Activated T-cell treated with anti-CD3 and anti-CD28 coated beads, Interleukin-2, amount 50 U/mL, for 1 hour (primary cell): ENCODE measurements around the gene TUBA4A.
A peak's percentile ranks its signal among the peaks of the same experiment; 100 is the strongest.
"Not testable (repeated sequence)": the region's sequence is repeated elsewhere in the genome, so short reads cannot be mapped to it uniquely, and the experiment has no call there.

ENCODE experiments used
- DNase-seq: peaks from one replicate; pipeline ENCODE4 v3.0.0-alpha.2; 2020

Gene TUBA4A

DNA sequence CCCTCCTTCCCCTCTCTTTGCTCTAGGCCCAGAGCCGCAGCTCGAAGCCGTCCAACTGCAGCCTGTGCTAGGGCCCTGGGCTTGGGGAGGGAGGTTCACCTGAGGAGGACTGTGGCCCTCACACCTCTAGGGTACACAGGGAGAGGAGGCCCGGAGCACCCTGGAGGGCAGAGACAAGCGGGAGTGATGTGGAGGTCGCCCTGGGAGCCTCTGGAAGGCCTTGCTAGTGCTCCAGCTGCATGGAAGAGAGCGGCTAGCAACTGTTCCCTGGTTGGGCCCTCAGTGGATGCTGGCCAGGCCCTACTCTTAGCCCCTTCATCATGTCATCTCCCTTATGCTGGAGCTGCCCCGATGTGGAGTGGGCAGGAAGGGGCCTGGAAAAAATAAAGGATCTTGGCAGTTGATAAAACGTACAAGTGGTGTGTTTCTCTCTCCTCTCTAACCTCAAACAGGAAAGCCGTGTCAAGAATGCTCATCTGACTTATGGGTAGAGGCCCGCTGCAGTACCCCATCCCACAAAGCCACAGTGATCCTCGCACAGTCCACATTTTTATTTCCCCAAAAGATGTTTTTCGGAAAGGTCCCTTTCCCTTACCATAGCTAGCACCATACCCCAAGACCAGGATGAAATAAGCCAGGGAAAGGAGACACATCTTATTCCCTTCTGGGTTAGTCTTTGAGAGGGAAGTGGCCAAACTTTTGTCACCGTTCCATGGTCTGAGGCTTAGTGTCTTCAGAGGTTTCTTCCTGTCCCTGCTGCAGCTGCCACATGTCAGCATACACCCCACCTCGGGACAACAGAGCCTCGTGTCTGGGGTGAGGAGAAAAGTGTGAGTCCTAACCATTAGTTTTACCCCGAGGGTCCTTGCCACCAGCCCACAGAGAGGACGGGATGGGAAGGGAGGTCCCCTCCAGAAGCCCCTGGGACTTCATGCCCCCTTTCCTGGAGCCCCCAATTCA lies 44.2 kb downstream of the TUBA4A start:
- no peak for DNase-seq

DNA sequence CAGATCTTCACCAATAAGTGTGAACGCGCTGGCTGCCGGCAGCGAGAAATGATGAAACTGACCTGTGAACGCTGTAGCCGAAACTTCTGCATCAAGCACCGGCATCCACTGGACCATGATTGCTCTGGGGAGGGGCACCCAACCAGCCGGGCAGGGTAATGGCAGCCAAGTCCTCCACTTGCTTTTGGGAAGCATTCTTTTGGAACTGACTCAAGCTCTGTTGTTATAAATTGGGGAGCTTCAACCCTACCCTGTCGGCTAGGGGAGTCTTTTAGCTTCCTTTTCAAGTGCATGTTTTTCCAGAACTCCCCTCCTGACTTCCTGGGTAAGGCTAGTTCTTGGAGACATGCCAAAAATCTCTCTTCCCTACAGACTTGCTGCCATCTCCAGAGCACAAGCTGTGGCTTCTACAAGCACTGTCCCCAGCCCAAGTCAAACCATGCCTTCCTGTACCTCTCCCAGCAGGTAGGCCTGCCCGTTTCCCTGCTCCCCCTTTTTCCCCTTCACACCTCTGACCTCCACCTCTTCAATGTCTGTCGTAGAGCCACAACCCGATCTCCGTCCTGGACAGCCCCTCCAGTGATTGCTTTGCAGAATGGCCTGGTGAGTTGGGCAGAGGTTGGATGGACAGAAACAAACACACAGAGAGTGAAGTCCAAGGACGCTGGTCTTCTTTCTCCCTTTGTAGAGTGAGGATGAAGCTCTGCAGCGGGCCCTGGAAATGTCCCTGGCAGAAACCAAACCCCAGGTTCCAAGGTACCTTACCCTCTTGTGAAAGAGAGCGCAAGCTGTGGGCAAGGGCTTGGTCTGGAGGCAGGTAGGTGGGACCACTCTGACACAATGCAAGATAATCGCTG lies 45.6 kb downstream of the TUBA4A start:
- DNase-seq, result no peak

DNA sequence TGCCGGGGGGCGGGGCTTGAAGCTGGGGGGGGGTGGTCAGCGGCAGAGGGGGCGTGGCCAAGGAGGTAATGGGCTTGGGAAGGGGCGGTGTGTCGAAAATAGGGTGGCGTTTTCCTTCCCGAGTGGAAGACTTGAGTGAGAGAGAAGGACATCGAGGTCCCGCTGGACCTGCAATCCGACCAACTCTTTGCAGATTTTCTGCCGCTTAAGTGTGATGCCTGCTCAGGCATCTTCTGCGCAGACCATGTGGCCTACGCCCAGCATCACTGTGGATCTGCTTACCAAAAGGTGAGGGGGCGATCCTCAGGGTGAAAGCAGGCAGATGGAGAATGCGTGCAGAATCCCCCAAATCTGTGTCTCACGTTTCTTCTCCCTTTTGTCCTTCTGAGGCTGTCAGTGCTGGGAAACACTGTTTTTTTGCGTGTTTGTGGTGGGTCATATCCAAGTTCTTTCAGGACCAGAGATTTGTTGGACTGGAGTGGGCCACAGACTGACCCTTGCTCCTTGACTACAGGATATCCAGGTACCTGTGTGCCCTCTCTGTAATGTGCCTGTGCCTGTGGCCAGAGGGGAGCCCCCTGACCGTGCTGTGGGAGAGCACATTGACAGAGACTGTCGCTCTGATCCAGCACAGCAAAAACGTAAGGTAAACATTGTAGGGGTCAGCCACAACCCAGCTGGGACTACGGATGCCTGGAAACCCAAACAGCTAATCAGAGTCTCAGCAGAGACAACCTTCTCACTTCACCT lies 46.4 kb downstream of the TUBA4A start:
- DNase-seq, result no peak

DNA sequence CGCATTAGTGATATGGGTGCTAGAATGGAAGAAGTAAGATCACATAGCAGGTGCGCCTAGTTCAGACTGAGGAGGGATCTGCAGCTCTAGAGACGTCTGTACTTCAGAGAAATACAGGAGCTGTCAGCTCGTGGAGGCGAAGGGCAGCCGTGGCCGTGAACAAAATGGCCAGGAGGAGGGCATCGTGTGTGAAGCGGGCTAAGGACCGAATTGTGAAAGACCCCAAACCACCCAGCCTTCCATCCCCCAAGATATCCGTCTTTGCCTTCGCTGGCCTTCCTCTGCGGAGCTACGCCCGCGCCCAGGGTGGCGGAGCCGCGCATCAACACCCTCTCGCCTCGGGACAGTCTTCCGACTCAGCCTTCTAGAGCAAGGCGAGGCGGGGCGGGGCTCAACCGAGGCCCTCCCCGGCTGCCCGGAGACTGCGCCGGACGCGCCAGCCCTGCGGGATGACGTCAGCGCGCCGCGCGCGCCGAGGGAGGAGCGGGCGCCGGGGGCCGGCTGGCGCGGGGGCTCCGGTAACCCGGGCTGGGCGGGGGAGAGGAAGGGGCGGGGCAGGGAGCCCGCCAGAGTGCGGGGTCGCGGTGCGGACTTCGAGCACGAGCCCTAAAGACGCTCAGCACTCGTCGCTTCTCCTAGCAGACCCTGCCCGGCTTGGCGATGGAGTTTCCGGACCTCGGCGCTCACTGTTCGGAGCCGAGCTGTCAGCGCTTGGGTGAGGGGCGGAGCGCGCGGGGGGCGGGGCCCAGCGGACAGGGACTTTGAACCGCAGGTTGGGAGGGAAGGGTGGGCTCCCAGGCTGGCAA lies 47.2 kb downstream of the TUBA4A start, which contains the start of gene ZFAND2B:
TSS of gene ZFAND2B (plus strand) at position 455 of the 806 bp plus-strand sequence. CDS start at position 661, 206 bp downstream.
- peak; percentile 97 for DNase-seq

DNA sequence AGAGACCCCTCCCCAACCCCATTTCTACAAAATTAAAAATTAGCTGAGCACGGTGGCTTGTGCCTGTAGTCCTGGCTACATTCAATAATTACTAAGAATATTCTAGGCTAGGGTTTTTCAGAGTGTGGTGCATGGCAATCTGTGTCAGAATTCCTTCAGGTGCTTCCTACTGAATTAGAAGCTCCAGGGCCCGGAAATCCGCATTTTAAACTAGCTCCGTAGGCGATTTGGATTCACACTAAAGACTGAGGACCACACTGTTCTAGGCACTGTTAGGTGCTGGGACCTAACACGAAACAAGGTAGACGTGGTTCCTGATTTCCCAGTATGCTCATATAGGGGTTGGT lies 47.8 kb downstream of the TUBA4A start:
- DNase-seq, result no peak

DNA sequence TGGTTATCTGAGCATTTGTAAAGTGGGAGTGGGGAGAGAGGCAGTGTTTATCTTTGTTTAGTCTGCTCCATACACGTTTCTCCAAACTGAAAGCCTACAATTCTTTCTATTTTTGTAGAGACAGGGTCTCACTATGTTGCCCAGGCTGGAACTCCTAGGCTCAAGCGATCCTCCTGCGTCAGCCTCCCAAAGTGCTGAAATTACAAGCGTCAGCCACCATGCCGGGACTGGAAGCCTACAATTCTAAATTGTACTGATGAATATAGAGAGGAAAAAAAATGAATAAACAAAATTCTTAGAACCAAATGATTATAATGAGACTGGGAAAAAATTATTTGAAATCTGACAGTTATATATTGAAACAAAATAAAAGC lies 48.6 kb downstream of the TUBA4A start:
- DNase-seq, result no peak

DNA sequence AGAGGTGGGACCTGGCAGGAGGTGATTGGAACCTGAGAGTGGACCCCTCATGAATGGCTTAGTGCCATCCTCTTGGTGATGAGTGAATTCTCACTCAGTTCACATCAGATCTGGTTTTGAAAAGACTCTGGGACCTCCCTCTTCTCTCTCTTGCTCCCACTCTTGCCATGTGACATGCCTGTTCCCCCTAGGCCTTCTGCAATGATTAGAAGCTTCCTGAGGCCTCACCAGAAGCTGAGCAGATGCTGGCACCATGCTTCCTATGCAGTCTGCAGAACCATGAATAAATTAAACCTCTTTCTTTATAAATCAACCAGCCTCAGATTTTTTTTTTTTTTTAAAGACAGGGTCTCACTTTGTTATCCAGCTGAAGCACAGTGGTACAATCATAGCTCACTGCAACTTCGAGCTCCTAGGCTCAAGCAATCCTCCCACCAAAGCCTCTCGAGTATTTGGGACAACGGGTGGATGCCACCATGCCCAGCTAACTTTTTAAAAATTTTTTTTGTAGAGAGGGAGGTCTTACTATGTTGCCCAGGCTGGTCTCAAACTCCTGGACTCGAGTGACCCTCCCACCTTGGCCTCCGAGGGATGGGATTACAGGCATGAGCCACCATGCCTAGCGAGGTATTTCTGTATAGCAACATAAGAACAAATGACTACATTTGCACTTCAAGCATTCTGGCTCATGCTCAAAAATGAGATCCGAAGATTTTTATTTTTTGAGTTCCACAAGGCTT lies 49.1 kb downstream of the TUBA4A start:
- DNase-seq, result no peak

DNA sequence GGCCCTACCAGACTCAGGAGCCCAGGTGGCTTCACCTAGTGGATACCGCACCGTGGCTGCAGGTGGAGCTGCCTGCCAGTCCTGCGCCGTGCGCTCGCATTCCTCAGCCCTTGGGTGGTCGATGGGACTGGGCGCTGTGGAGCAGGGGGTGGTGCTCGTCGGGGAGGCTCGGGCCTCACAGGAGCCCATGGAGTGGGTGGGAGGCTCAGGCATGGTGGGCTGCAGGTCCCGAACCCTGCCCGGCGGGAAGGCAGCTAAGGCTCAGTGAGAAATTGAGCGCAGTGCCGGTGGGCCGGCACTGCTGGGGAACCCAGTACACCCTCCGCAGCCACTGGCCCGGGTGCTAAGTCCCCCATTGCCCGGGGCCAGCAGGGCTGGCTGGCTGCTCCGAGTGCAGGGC lies 52.4 kb downstream of the TUBA4A start:
- not testable (repeated sequence) for DNase-seq

DNA sequence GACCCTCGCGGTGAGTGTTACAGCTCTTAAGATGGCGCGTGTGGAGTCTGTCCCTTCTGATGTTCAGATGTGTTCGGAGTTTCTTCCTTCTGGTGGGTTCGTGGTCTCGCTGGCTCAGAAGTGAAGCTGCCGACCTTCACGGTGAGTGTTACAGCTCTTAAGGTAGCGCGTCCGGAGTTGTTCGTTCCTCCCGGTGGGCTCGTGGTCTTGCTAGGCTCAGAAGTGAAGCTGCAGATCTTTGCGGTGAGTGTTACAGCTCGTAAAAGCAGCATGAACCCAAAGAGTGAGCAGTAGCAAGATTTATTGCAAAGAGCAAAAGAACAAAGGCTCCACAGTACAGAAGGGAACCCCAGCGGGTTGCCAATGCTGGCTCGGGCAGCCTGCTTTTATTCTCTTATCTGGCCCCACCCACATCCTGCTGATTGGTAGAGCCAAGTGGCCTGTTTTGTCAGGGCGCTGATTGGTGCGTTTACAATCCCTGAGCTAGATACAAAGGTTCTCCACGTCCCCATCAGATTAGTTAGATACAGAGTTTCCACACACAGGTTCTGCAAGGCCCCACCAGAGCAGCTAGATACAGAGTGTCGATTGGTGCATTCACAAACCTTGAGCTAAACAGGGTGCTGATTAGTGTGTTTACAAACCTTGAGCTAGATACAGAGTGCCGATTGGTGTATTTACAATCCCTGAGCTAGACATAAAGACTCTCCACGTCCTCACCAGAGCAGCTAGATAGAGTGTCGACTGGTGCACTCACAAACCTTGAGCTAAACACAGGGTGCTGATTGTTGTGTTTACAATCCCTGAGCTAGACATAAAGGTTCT lies 53.0 kb downstream of the TUBA4A start:
- DNase-seq, result not testable (repeated sequence)
